NCI-H128 (cell line): Measurements from ENCODE around the gene CCNA1.

Experiments
- DNase-seq: peaks from one replicate; lab custom pipeline; 2025; ENCODE audit not compliant: unreplicated experiment; lab: John Stamatoyannopoulos, UW

CCNA1 gene

GRCh38 chr13:36453516-36453915 lies 21.2 kb downstream of the CCNA1 start:
- DNase-seq: no peak

GRCh38 chr13:36454121-36454520 lies 21.8 kb downstream of the CCNA1 start:
- no peak for DNase-seq

GRCh38 chr13:36454987-36455386 lies 22.7 kb downstream of the CCNA1 start:
- DNase-seq: no peak

GRCh38 chr13:36456577-36456976 lies 24.3 kb downstream of the CCNA1 start:
- no peak for DNase-seq

- no peak for DNase-seq
Observed at GRCh38 chr13:36461506-36461905, 29.2 kb downstream of the CCNA1 start.

GRCh38 chr13:36475468-36475867 lies 43.2 kb downstream of the CCNA1 start:
- no peak for DNase-seq

- DNase-seq: no peak
Observed at GRCh38 chr13:36476661-36477060, 44.4 kb downstream of the CCNA1 start.

GRCh38 chr13:36480726-36481427 lies 48.6 kb downstream of the CCNA1 start:
- DNase-seq: no peak

- no peak for DNase-seq
Observed at GRCh38 chr13:36490055-36490454, 57.8 kb downstream of the CCNA1 start.
